B cell (primary cell): ENCODE data around the gene AFG3L2. TPM values are rescaled to one million over a fixed set of nuclear protein-coding genes. Genes with fewer than 3 reads are reported as not detected.

Experiments used
- ATAC-seq: fragments of 200-7000 bp; cut with Tn5 transposase; one replicate; pipeline ENCODE4 v1.10.0; 2021; ENCODE audit warnings: low read depth, mild to moderate bottlenecking, moderate number of reproducible peaks, moderate library complexity
- CTCF ChIA-PET: fragments of 350-600 bp; sonication (Branson Sonifier 250); formaldehyde crosslinking; loops from one replicate; lab custom pipeline; 2021; ENCODE audit warnings: antibody characterized with exemption, inconsistent platforms; lab: Charles Lee
- POLR2A ChIA-PET: fragments of 350-600 bp; sonication (Branson Sonifier 250); formaldehyde crosslinking; loops from one replicate; lab custom pipeline; 2021; ENCODE audit warnings: antibody characterized with exemption; lab: Charles Lee
- DNase-seq: peaks from one replicate; pipeline ENCODE4 v3.0.0; 2013
- H2AFZ ChIP-seq: 2 replicates; pipeline ENCODE4 v1.6.1; 2012; ENCODE audit warnings: mild to moderate bottlenecking, low read depth, low read length; ENCODE audit not compliant: insufficient read depth, poor library complexity, severe bottlenecking
- H3K27ac ChIP-seq, 2 donors: 1 replicate in 1 of 2; 2 replicates in 1 of 2; pipeline ENCODE4 v1.5.1; 2012 to 2013; ENCODE audit warnings: low read length in 2 of 2, mild to moderate bottlenecking in 2 of 2, moderate library complexity in 1 of 2
- H3K27me3 ChIP-seq, 4 experiments: fragments of 200-600 bp in 1 of 4; sonication (generic) in 1 of 4; replicated peaks in 1 of 4; 1 replicate in 2 of 4; 2 replicates in 2 of 4; pipeline versions ENCODE4 v1.6.1 to v1.7.0; 2013 to 2016; ENCODE audit warnings: low read length in 3 of 4, mild to moderate bottlenecking in 2 of 4, mixed read lengths in 1 of 4, moderate library complexity in 1 of 4; ENCODE audit not compliant: insufficient read depth in 4 of 4, control insufficient read depth in 3 of 4; ENCODE audit errors: control extremely low read depth in 1 of 4
- H3K36me3 ChIP-seq, 2 experiments: replicated peaks in 1 of 2; 1 replicate in 1 of 2; 2 replicates in 1 of 2; pipeline versions ENCODE4 v1.6.1 to v1.7.1; 2013; ENCODE audit warnings: low read length in 1 of 2; ENCODE audit not compliant: insufficient read depth in 2 of 2, control insufficient read depth in 1 of 2; ENCODE audit errors: control extremely low read depth in 1 of 2, extremely low read depth in 1 of 2
- H3K4me1 ChIP-seq, 2 donors: fragments of 200-600 bp in 1 of 2; sonication (generic) in 1 of 2; 1 replicate in 1 of 2; 2 replicates in 1 of 2; pipeline versions ENCODE4 v1.5.1 to v1.6.1; 2013 to 2017; ENCODE audit warnings: low read length in 2 of 2; ENCODE audit not compliant: control insufficient read depth in 2 of 2, insufficient read depth in 2 of 2
- H3K4me2 ChIP-seq: replicated peaks from 2 replicates; pipeline ENCODE3; 2012; ENCODE audit warnings: mild to moderate bottlenecking, low read depth, low read length; ENCODE audit not compliant: poor library complexity, severe bottlenecking
- H3K4me3 ChIP-seq, 5 experiments: fragments of 200-600 bp in 1 of 5; sonication (generic) in 1 of 5; 1 replicate in 3 of 5; 2 replicates in 2 of 5; pipeline versions ENCODE4 v1.5.1 to v1.7.0; 2011 to 2016; ENCODE audit warnings: low read length in 4 of 5, mild to moderate bottlenecking in 4 of 5, low read depth in 2 of 5, control low read depth in 1 of 5, moderate library complexity in 1 of 5; ENCODE audit not compliant: insufficient read depth in 1 of 5; ENCODE audit errors: control extremely low read depth in 1 of 5, extremely low read depth in 1 of 5
- H3K79me2 ChIP-seq: fragments of 200-600 bp; sonication (generic); one replicate; pipeline ENCODE4 v1.6.0; 2016; ENCODE audit warnings: low read length; ENCODE audit not compliant: control insufficient read depth, insufficient read depth
- H3K9ac ChIP-seq: fragments of 200-600 bp; sonication (generic); 2 replicates; pipeline ENCODE4 v1.6.1; 2017; ENCODE audit warnings: mild to moderate bottlenecking, low read length, moderate library complexity
- H3K9me3 ChIP-seq, 3 donors: one replicate each; pipeline versions ENCODE4 v1.6.1 to v1.7.1; 2013; ENCODE audit warnings: low read length in 2 of 3; ENCODE audit not compliant: control insufficient read depth in 2 of 3, insufficient read depth in 1 of 3; ENCODE audit errors: control extremely low read depth in 1 of 3
- H4K20me1 ChIP-seq: 2 replicates; pipeline ENCODE4 v1.6.0; 2012; ENCODE audit warnings: mild to moderate bottlenecking, low read length; ENCODE audit not compliant: insufficient read depth, control insufficient read depth, poor library complexity, severe bottlenecking
- H3K27ac Mint-ChIP-seq: one replicate; pipeline ENCODE4 v1.8.0; 2021; ENCODE audit warnings: mixed read lengths
- H3K27me3 Mint-ChIP-seq: one replicate; pipeline ENCODE4 v1.8.0; 2021; ENCODE audit warnings: mixed read lengths
- H3K4me1 Mint-ChIP-seq: one replicate; pipeline ENCODE4 v1.8.0; 2021; ENCODE audit warnings: mixed read lengths
- H3K4me3 Mint-ChIP-seq: one replicate; pipeline ENCODE4 v1.8.0; 2021; ENCODE audit warnings: mixed read lengths
- H3K9me3 Mint-ChIP-seq: one replicate; pipeline ENCODE4 v1.8.0; 2022; ENCODE audit warnings: mixed read lengths; ENCODE audit not compliant: insufficient read depth
- CTCF ChIP-seq: fragments of 200-600 bp; IDR thresholded peaks from one replicate; pipeline ENCODE4 v1.8.0; 2022; ENCODE audit warnings: antibody characterized with exemption, mild to moderate bottlenecking
- EZH2 ChIP-seq: IDR thresholded peaks from 2 replicates; pipeline ENCODE4 v1.6.1; 2012; ENCODE audit warnings: borderline replicate concordance, low read depth, mild to moderate bottlenecking, moderate library complexity, low read length; ENCODE audit not compliant: insufficient read depth, poor library complexity, severe bottlenecking
- whole genome bisulfite sequencing: methylation state at CpG from one replicate; pipeline ENCODE4 v1.1.5; 2013; ENCODE audit warnings: missing lambda C conversion rate; ENCODE audit not compliant: insufficient coverage; 5-methylcytosine and 5-hydroxymethylcytosine counted together
- intact Hi-C: fragments of 100-400 bp; cut with micrococcal nuclease; formaldehyde crosslinking; loops from one replicate; pipeline ENCODE4 v1.10.0; 2022
- polyA plus RNA-seq: library from polyadenylated mRNA; depleted of rRNA; stranded (reverse); fragments of >200 nt; gene quantifications from 2 replicates; pipeline ENCODE4 v1.2.3, GENCODE V29; 2012
- total RNA-seq, 2 donors: library from RNA; stranded (reverse); fragments of 120-200 nt in 1 of 2; gene quantifications; 1 replicate in 1 of 2; 2 replicates in 1 of 2; pipeline versions ENCODE4 v1.2.3 to v1.2.4, GENCODE V29; 2013 to 2022

The AFG3L2 gene
- total and polyA plus RNA-seq, 2 donors (not counting 1 experiment from before 2014, with no cell fraction given), result 11.9 to 40.7 TPM

- Histone ChIP-seq H3K4me3 (no peak overlapping the region), H3K4me2 (no peak overlapping the region), H2AFZ (no peak overlapping the region), H3K79me2 (peaks cover 5% of the 10 kb centered on the region), H3K27me3 (no peaks in the 10 kb centered on the region), H3K4me1 (no peaks in the 10 kb centered on the region), H3K27ac (no peak overlapping the region), H4K20me1 (no peaks in the 10 kb centered on the region), H3K9me3 (no peaks in the 10 kb centered on the region), H3K36me3 (peaks cover 15 to 78% of the 10 kb centered on the region in 2 experiments), H3K9ac (no peak overlapping the region)
- WGBS, result 90% methylated on average over 4 of the region's 11 CpGs
- intact Hi-C loops, result no loop called here
- no peak overlapping the region for H3K4me3 Mint-ChIP-seq
- ATAC-seq, result no peak
- TF ChIP-seq EZH2 (no peak), CTCF (no peak)
- no peaks in the 10 kb centered on the region for H3K27me3 Mint-ChIP-seq
- H3K4me1 Mint-ChIP-seq, result no peaks in the 10 kb centered on the region
- H3K27ac Mint-ChIP-seq, result no peak overlapping the region
- H3K9me3 Mint-ChIP-seq, result no peaks in the 10 kb centered on the region
- CTCF ChIA-PET, result interaction anchor here (0.6 kb wide), 1 partner anchor 1372 kb away, joined by 3 read pairs; no protein-coding TSS in a partner anchor
- no peak for DNase-seq
- POLR2A ChIA-PET, result no interaction called here
Observed at GRCh38 chr18:12362473-12363174, 14.4 kb downstream of the AFG3L2 start.

- Histone ChIP-seq H3K27me3 (no peaks in the 10 kb centered on the region), H3K4me2 (no peak overlapping the region), H3K79me2 (peaks cover 5% of the 10 kb centered on the region), H3K9ac (no peak overlapping the region), H3K27ac (no peak overlapping the region), H3K9me3 (no peaks in the 10 kb centered on the region), H3K4me3 (no peak overlapping the region), H3K4me1 (no peaks in the 10 kb centered on the region), H2AFZ (no peak overlapping the region), H4K20me1 (no peaks in the 10 kb centered on the region), H3K36me3 (peaks cover 11 to 77% of the 10 kb centered on the region in 2 experiments)
- Mint-ChIP-seq H3K27ac (no peak overlapping the region), H3K4me3 (no peak overlapping the region), H3K9me3 (no peaks in the 10 kb centered on the region), H3K27me3 (no peaks in the 10 kb centered on the region), H3K4me1 (no peaks in the 10 kb centered on the region)
- CTCF ChIA-PET, result no interaction called here
- DNase-seq (no peak), ATAC-seq (no peak)
- no peak for TF ChIP-seq CTCF
- POLR2A ChIA-PET, result no interaction called here
- intact Hi-C loops, result no loop called here
- WGBS, result 70% methylated on average over 1 of the region's 3 CpGs
Observed at GRCh38 chr18:12361770-12362378, 15.2 kb downstream of the AFG3L2 start.
